Left lung (tissue), 10 donors: ENCODE measurements around the gene DOK5. TPM values are rescaled to one million over a fixed set of nuclear protein-coding genes. Genes with fewer than 3 reads are reported as not detected.

ENCODE experiments used
- ATAC-seq: fragments of 200-7000 bp; cut with Tn5 transposase; one replicate; pipeline ENCODE4 v1.9.1; 2020; ENCODE audit warnings: moderate library complexity
- DNase-seq, 4 donors: peaks; one replicate each; pipeline ENCODE4 v3.0.0-alpha.2; 2013 to 2020
- H3K27ac ChIP-seq, 2 donors: fragments of 200-600 bp; sonication (generic) in 1 of 2; one replicate each; pipeline versions ENCODE4 v1.5.0 to v1.8.0; 2020 to 2021
- H3K27me3 ChIP-seq, 2 donors: fragments of 200-600 bp; sonication (generic) in 1 of 2; one replicate each; pipeline versions ENCODE4 v1.5.0 to v1.8.0; 2020 to 2021
- H3K36me3 ChIP-seq, 2 donors: fragments of 200-600 bp; sonication (generic) in 1 of 2; one replicate each; pipeline versions ENCODE4 v1.5.0 to v1.8.0; 2020 to 2021
- H3K4me1 ChIP-seq, 2 donors: fragments of 200-600 bp; one replicate each; pipeline ENCODE4 v1.8.0; 2021
- H3K4me3 ChIP-seq, 2 donors: fragments of 200-600 bp; sonication (generic) in 1 of 2; one replicate each; pipeline versions ENCODE4 v1.5.0 to v1.8.0; 2020 to 2021; ENCODE audit warnings: mild to moderate bottlenecking in 1 of 2
- H3K9me3 ChIP-seq, 2 donors: fragments of 200-600 bp; sonication (generic) in 1 of 2; one replicate each; pipeline versions ENCODE4 v1.5.0 to v1.8.0; 2020 to 2021
- CTCF ChIP-seq, 2 donors: fragments of 200-600 bp; sonication (generic) in 1 of 2; IDR thresholded peaks; one replicate each; pipeline versions ENCODE4 v1.5.0 to v1.8.0; 2021; ENCODE audit warnings: antibody characterized with exemption in 2 of 2
- intact Hi-C, 2 donors: fragments of 100-400 bp; cut with DNase I; formaldehyde crosslinking; loops; one replicate each; pipeline versions ENCODE4 v1.11.2 to v1.14.2; 2022
- polyA plus RNA-seq, 6 donors: library from polyadenylated mRNA; unstranded; fragments of 120-200 nt; gene quantifications; one replicate each; pipeline ENCODE4 v1.2.1, GENCODE V29; 2013; ENCODE audit not compliant: insufficient read length in 6 of 6
- total RNA-seq, 2 donors: library from RNA; stranded (reverse); fragmentation: NEBNext Ultra II Directional; extraction: Animal tissue kit (Norgen Biotek cat#: 25700); gene quantifications; one replicate each; pipeline ENCODE4 v1.2.1, GENCODE V29; 2021
- donor health status: DM: no; HTN: yes; CAD: no.
- donor health status: DM: no; HTN: no; CAD: no.

The DOK5 gene
- total and polyA plus RNA-seq, 8 donors = 0.92 to 3.6 (median 2.4) TPM

GRCh38 chr20:54451171-54451570 lies 24.2 kb upstream of the DOK5 start:
- H3K36me3 ChIP-seq = no peaks in the 10 kb centered on the region
- no peak for TF ChIP-seq CTCF (IDR thresholded peaks at IDR 0.05)
- intact Hi-C loops = no loop called here
- ATAC-seq (no peak), DNase-seq (no peak)
- H3K27me3 ChIP-seq = no peaks in the 10 kb centered on the region
- no peak overlapping the region for H3K4me3 ChIP-seq
- H3K9me3 ChIP-seq = peaks cover 0 to 4% of the 10 kb centered on the region in 2 donors
- no peaks in the 10 kb centered on the region for H3K4me1 ChIP-seq
- no peak overlapping the region for H3K27ac ChIP-seq

GRCh38 chr20:54452277-54452676 lies 23.1 kb upstream of the DOK5 start:
- no peak for TF ChIP-seq CTCF (IDR thresholded peaks at IDR 0.05)
- Histone ChIP-seq H3K36me3 (no peaks in the 10 kb centered on the region), H3K27ac (no peak overlapping the region), H3K4me3 (no peak overlapping the region), H3K4me1 (no peaks in the 10 kb centered on the region), H3K9me3 (peaks cover 0 to 4% of the 10 kb centered on the region in 2 donors), H3K27me3 (no peaks in the 10 kb centered on the region)
- no peak for ATAC-seq
- intact Hi-C loops = no loop called here
- DNase-seq = peak in 1 of 4 donors; percentile 50

GRCh38 chr20:54454982-54455381 lies 20.4 kb upstream of the DOK5 start:
- ATAC-seq (no peak), DNase-seq (no peak)
- H3K36me3 ChIP-seq = no peaks in the 10 kb centered on the region
- H3K27ac ChIP-seq = no peak overlapping the region
- no peaks in the 10 kb centered on the region for H3K4me1 ChIP-seq
- H3K9me3 ChIP-seq = peaks cover 0 to 4% of the 10 kb centered on the region in 2 donors
- H3K4me3 ChIP-seq = no peak overlapping the region
- no peaks in the 10 kb centered on the region for H3K27me3 ChIP-seq
- no peak for TF ChIP-seq CTCF (IDR thresholded peaks at IDR 0.05)
- intact Hi-C loops = no loop called here

- Histone ChIP-seq H3K4me1 (no peaks in the 10 kb centered on the region), H3K36me3 (no peaks in the 10 kb centered on the region), H3K4me3 (no peak overlapping the region), H3K27ac (no peak overlapping the region), H3K9me3 (peaks cover 0 to 4% of the 10 kb centered on the region in 2 donors), H3K27me3 (no peaks in the 10 kb centered on the region)
- intact Hi-C loops = no loop called here
- ATAC-seq (no peak), DNase-seq (no peak)
- no peak for TF ChIP-seq CTCF (IDR thresholded peaks at IDR 0.05)
These were observed 19.0 kb upstream of the DOK5 start for GRCh38 chr20:54456423-54456822.

- no peak for TF ChIP-seq CTCF (IDR thresholded peaks at IDR 0.05)
- Histone ChIP-seq H3K4me1 (no peaks in the 10 kb centered on the region), H3K9me3 (peaks cover 0 to 3% of the 10 kb centered on the region in 2 donors), H3K27ac (no peak overlapping the region), H3K36me3 (no peaks in the 10 kb centered on the region), H3K4me3 (no peak overlapping the region), H3K27me3 (no peaks in the 10 kb centered on the region)
- DNase-seq (no peak), ATAC-seq (no peak)
- intact Hi-C loops = no loop called here
These were observed 18.4 kb upstream of the DOK5 start for GRCh38 chr20:54456961-54457360.
